HepG2 (cell line): ENCODE data around the gene MB. TPM values are rescaled to one million over a fixed set of nuclear protein-coding genes. Genes with fewer than 3 reads are reported as not detected.

ENCODE experiments used
- ATAC-seq: fragments of 200-7000 bp; cut with Tn5 transposase; 3 replicates; pipeline ENCODE4 v1.9.1; 2020; ENCODE audit warnings: mild to moderate bottlenecking, moderate library complexity
- BruUV-seq: library from RNA; stranded (reverse); fragments of 400-500 nt; replicated peaks from 2 replicates; lab custom pipeline; 2021; lab: Mats Ljungman, UMichigan
- CTCF ChIA-PET: fragments of 300-600 bp; formaldehyde crosslinking; extraction: SDS; loops from one replicate; lab custom pipeline; 2021; ENCODE audit warnings: low total read pairs, inconsistent platforms, low intra/inter-chr PET ratio; lab: Yijun Ruan, JAX
- POLR2A ChIA-PET: fragments of 350-600 bp; sonication (Branson Sonifier 250); formaldehyde crosslinking; loops from one replicate; lab custom pipeline; 2020; ENCODE audit warnings: antibody characterized with exemption, inconsistent platforms; lab: Yijun Ruan, JAX
- DNase-seq: peaks from one replicate; pipeline ENCODE4 v3.0.0-alpha.2; 2015; ENCODE audit warnings: low spot score
- FAIRE-seq: peaks from 3 replicates; lab custom pipeline; 2011; peaks lifted over from hg19 to GRCh38; lab: Jason Lieb, UNC
- H2AFZ ChIP-seq: one replicate; pipeline ENCODE4 v1.6.1; 2011; ENCODE audit warnings: low read length, inconsistent platforms
- H3K27ac ChIP-seq: fragments of 300-600 bp; 3 replicates; pipeline ENCODE4 v1.8.0; 2011; ENCODE audit warnings: mixed run types, mild to moderate bottlenecking, mixed read lengths, low read length, inconsistent platforms; ENCODE audit not compliant: insufficient read depth; ENCODE audit errors: extremely low read length
- H3K27me3 ChIP-seq, 2 experiments: fragments of 200-600 bp in 1 of 2; 2 replicates in 1 of 2; 3 replicates in 1 of 2; pipeline versions ENCODE4 v1.6.0 to v1.8.0; 2011; ENCODE audit warnings: low read length in 2 of 2, mild to moderate bottlenecking in 2 of 2, moderate library complexity in 2 of 2, inconsistent platforms in 1 of 2; ENCODE audit not compliant: insufficient read depth in 2 of 2, control insufficient read depth in 1 of 2
- H3K36me3 ChIP-seq, 2 experiments: fragments of 200-600 bp in 1 of 2; replicated peaks in 1 of 2; 2 replicates in 1 of 2; 3 replicates in 1 of 2; pipeline versions ENCODE4 v1.5.1 to v1.8.0; 2011; ENCODE audit warnings: low read length in 2 of 2, inconsistent platforms in 1 of 2; ENCODE audit not compliant: insufficient read depth in 2 of 2, control insufficient read depth in 1 of 2
- H3K4me1 ChIP-seq: 2 replicates; pipeline ENCODE4 v1.5.1; 2012; ENCODE audit warnings: low read length, inconsistent platforms; ENCODE audit not compliant: insufficient read depth
- H3K4me2 ChIP-seq: 2 replicates; pipeline ENCODE4 v1.6.0; 2011; ENCODE audit warnings: low read depth, low read length, inconsistent platforms
- H3K4me3 ChIP-seq, 3 experiments: fragments of 200-600 bp in 1 of 3; sonication (generic), shearing (Covaris generic) in 1 of 3; replicated peaks in 1 of 3; 2 replicates each; pipeline ENCODE4 v1.5.1; 2011 to 2016; ENCODE audit warnings: low read length in 3 of 3, inconsistent platforms in 2 of 3, low read depth in 2 of 3, mild to moderate bottlenecking in 2 of 3, control low read depth in 1 of 3, mixed read lengths in 1 of 3; ENCODE audit not compliant: insufficient read depth in 1 of 3
- H3K79me2 ChIP-seq: one replicate; pipeline ENCODE4 v1.6.1; 2011; ENCODE audit warnings: low read length, inconsistent platforms; ENCODE audit not compliant: insufficient read depth
- H3K9ac ChIP-seq: 2 replicates; pipeline ENCODE4 v1.6.0; 2011; ENCODE audit warnings: mild to moderate bottlenecking, low read depth, low read length, inconsistent platforms; ENCODE audit not compliant: insufficient read depth
- H3K9me3 ChIP-seq: 2 replicates; pipeline ENCODE4 v1.5.1; 2012; ENCODE audit warnings: mild to moderate bottlenecking, low read length
- H4K20me1 ChIP-seq: 2 replicates; pipeline ENCODE4 v1.6.0; 2011; ENCODE audit warnings: inconsistent platforms, mild to moderate bottlenecking, low read length, moderate library complexity; ENCODE audit not compliant: insufficient read depth
- CBX1 ChIP-seq: IDR thresholded peaks from one replicate; pipeline ENCODE4 v1.6.1; 2016; ENCODE audit warnings: antibody characterized with exemption, low read depth
- FOXA1 ChIP-seq, 2 experiments: fragments of 450-650 bp in 1 of 2; sonication (generic) in 1 of 2; formaldehyde crosslinking in 1 of 2; IDR thresholded peaks; 2 replicates each; pipeline versions ENCODE4 v1.4.0 to v1.6.1; 2016 to 2020; ENCODE audit warnings: missing genetic modification reagents in 1 of 2
- FOXK2 ChIP-seq: fragments of 450-650 bp; IDR thresholded peaks from 2 replicates; pipeline ENCODE4 v1.6.1; 2016
- HMG20A ChIP-seq: IDR thresholded peaks from 2 replicates; pipeline ENCODE4 v1.6.1; 2016; ENCODE audit warnings: borderline replicate concordance
- IKZF1 ChIP-seq: fragments of 450-650 bp; IDR thresholded peaks from 2 replicates; pipeline ENCODE4 v1.7.1; 2016
- LCORL ChIP-seq, 2 experiments: fragments of 450-650 bp in 1 of 2; sonication (generic) in 1 of 2; formaldehyde crosslinking in 1 of 2; IDR thresholded peaks; 2 replicates each; pipeline versions ENCODE4 v1.5.0 to v1.6.1; 2017 to 2020; ENCODE audit warnings: antibody characterized with exemption in 1 of 2, missing genetic modification reagents in 1 of 2
- MXD3 ChIP-seq: IDR thresholded peaks from 2 replicates; pipeline ENCODE4 v1.6.1; 2016; ENCODE audit warnings: mild to moderate bottlenecking, missing biosample characterization, missing genetic modification reagents
- PLSCR1 ChIP-seq: sonication (generic); formaldehyde crosslinking; IDR thresholded peaks from 2 replicates; pipeline ENCODE4 v1.5.0; 2020; ENCODE audit warnings: missing genetic modification reagents, mild to moderate bottlenecking, borderline replicate concordance
- SUZ12 ChIP-seq: fragments of 150-350 bp; IDR thresholded peaks from 2 replicates; pipeline ENCODE4 v1.6.1; 2014; ENCODE audit warnings: low read depth, low read length
- YY1 ChIP-seq: IDR thresholded peaks from 2 replicates; pipeline ENCODE4 v1.6.1; 2011; ENCODE audit warnings: low read length, low read depth, moderate library complexity, mild to moderate bottlenecking; ENCODE audit not compliant: insufficient read depth, insufficient replicate concordance
- ZNF264 ChIP-seq: sonication (generic); formaldehyde crosslinking; IDR thresholded peaks from 2 replicates; pipeline ENCODE4 v1.4.0; 2020; ENCODE audit warnings: missing genetic modification reagents
- ZNF282 ChIP-seq: fragments of 450-650 bp; IDR thresholded peaks from 2 replicates; pipeline ENCODE4 v1.6.1; 2018; ENCODE audit not compliant: partially characterized antibody
- ZNF773 ChIP-seq: sonication (generic); formaldehyde crosslinking; IDR thresholded peaks from 2 replicates; pipeline ENCODE4 v1.4.0; 2020; ENCODE audit warnings: missing genetic modification reagents, borderline replicate concordance
- WGBS: methylation state at CpG from one replicate; pipeline ENCODE4 v1.1.6; 2017; ENCODE audit warnings: low lambda C conversion rate; 5-methylcytosine and 5-hydroxymethylcytosine counted together
- in situ Hi-C: cut with HindIII; loops from 2 replicates; pipeline ENCODE4 v1.10.0; 2017; ENCODE audit warnings: low pct_unique_long_range_greater_than_20kb; ENCODE audit not compliant: extremely low pct_ligation_motif_present
- intact Hi-C: fragments of 100-400 bp; cut with micrococcal nuclease; formaldehyde crosslinking; loops from one replicate; pipeline ENCODE4 v1.10.0; 2022; ENCODE audit not compliant: unreplicated experiment
- polyA plus RNA-seq, 8 experiments: library from polyadenylated mRNA; depleted of rRNA in 3 of 8; stranded (reverse) in 7 of 8; unstranded in 1 of 8; fragments of >200 nt; fragmentation: Illumina TruSeq in 4 of 8; extraction: Trizol in 4 of 8; gene quantifications; 2 replicates each; pipeline versions ENCODE4 v1.2.1 to v1.2.3, GENCODE V29; 2011 to 2016; ENCODE audit warnings: low read depth in 4 of 8, missing spikeins in 1 of 8, mixed read lengths in 1 of 8; ENCODE audit not compliant: insufficient read depth in 1 of 8
- total RNA-seq, 5 experiments: library from RNA; depleted of rRNA; stranded (reverse); fragments of >200 nt; fragmentation: Illumina TruSeq; extraction: Trizol; gene quantifications; 2 replicates each; pipeline ENCODE4 v1.2.3, GENCODE V29; 2016; ENCODE audit warnings: low read depth in 1 of 5
- TF ChIP-seq, protein P1 (sequence below): sonication (generic); formaldehyde crosslinking; IDR thresholded peaks from 2 replicates; pipeline ENCODE4 v1.5.1; 2020; ENCODE audit warnings: mild to moderate bottlenecking, missing genetic modification reagents, borderline replicate concordance

MB gene
- total and polyA plus RNA-seq, 2 of the 13 experiments (the other 11 are each of a cell fraction or from before 2014, with no cell fraction given) = 0.07 TPM; not detected in 1

- no peaks in the 10 kb centered on the region for H3K36me3 ChIP-seq
- H3K4me3 ChIP-seq = no peak overlapping the region
- no TSS peak for BruUV-seq
- H3K9me3 ChIP-seq = no peaks in the 10 kb centered on the region
- no peak overlapping the region for H2AFZ ChIP-seq
- 7% methylated on average over 1 of the region's 1 CpG for WGBS
- H3K79me2 ChIP-seq = no peaks in the 10 kb centered on the region
- H3K27ac ChIP-seq = no peak overlapping the region
- H3K9ac ChIP-seq = no peak overlapping the region
- CTCF ChIA-PET = no interaction called here
- POLR2A ChIA-PET = no interaction called here
- H4K20me1 ChIP-seq = no peaks in the 10 kb centered on the region
- intact Hi-C loops = no loop called here
- TF ChIP-seq ZNF773 (CRISPR knock-in tag) (no peak), LCORL (IDR thresholded peaks at IDR 0.05) (0 out of 2 replicates have a peak, but pooled peaks have one; percentile 7), LCORL (CRISPR knock-in tag; IDR thresholded peaks at IDR 0.05) (no peak), IKZF1 (no peak), FOXA1 (IDR thresholded peaks at IDR 0.05) (peak; percentile 32; the same call in 1 of the 2 replicates), FOXA1 (CRISPR knock-in tag; IDR thresholded peaks at IDR 0.05) (no peak), PLSCR1 (CRISPR knock-in tag) (no peak)
- FAIRE-seq = no peak
- in situ Hi-C loops = no loop called here
- ATAC-seq = no peak
- H3K4me2 ChIP-seq = no peak overlapping the region
- no peak for DNase-seq
- H3K4me1 ChIP-seq = peaks cover 37% of the 10 kb centered on the region
- peaks cover 0 to 34% of the 10 kb centered on the region in 2 experiments; a peak in 2 of 5 replicates for H3K27me3 ChIP-seq
Measured at GRCh38 chr22:35618427-35619223, 1.5 kb upstream of the MB start.

DNA sequence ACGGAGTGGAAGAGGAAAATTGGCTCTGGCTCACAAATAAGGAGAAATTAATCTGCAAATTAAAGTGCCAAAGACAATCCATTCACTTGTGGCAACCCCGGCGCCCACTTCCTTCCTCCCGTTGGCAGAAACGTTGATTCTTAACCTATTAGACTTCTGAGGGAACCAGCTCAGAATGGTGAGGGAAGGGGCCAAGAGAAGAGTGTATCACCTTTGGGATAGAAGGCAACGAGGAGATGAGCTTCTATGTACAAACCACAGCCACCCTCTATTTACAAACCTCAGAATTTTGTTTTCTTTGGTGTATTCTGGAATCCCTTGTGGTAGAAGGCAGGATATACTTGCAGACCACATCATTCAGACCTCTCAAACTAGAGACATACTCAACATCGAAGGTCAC lies 1.1 kb downstream of the MB start:
- BruUV-seq = no TSS peak
- no peak overlapping the region for H3K9ac ChIP-seq

More for the DNA sequence above, 1.1 kb downstream of the MB start:
- ATAC-seq (no peak), DNase-seq (no peak), FAIRE-seq (no peak)
- Histone ChIP-seq H3K79me2 (no peaks in the 10 kb centered on the region), H4K20me1 (no peaks in the 10 kb centered on the region), H3K36me3 (no peaks in the 10 kb centered on the region), H3K9me3 (no peaks in the 10 kb centered on the region), H3K27ac (no peak overlapping the region), H2AFZ (no peak overlapping the region), H3K27me3 (peaks cover 0 to 18% of the 10 kb centered on the region in 2 experiments; a peak in 2 of 5 replicates), H3K4me2 (no peak overlapping the region), H3K4me3 (no peak overlapping the region), H3K4me1 (peaks cover 50% of the 10 kb centered on the region)
- no peak for TF ChIP-seq FOXK2
- TF ChIP-seq, protein P1, sequence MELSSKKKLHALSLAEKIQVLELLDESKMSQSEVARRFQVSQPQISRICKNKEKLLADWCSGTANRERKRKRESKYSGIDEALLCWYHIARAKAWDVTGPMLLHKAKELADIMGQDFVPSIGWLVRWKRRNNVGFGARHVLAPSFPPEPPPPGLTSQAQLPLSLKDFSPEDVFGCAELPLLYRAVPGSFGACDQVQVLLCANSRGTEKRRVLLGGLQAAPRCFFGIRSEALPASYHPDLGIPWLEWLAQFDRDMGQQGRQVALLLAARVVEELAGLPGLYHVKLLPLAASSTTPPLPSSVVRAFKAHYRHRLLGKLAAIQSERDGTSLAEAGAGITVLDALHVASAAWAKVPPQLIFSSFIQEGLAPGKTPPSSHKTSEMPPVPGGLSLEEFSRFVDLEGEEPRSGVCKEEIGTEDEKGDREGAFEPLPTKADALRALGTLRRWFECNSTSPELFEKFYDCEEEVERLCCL = no peak
- TF ChIP-seq HMG20A (CRISPR knock-in tag) = no peak
- no peak for TF ChIP-seq YY1
- no peak for TF ChIP-seq SUZ12
- no peak for TF ChIP-seq CBX1
- TF ChIP-seq MXD3 (CRISPR knock-in tag) = no peak
- TF ChIP-seq ZNF282 = no peak
- no peak for TF ChIP-seq ZNF264
- intact Hi-C loops (no loop called here), in situ Hi-C loops (no loop called here)
- ChIA-PET POLR2A (no interaction called here), CTCF (no interaction called here)
- 52% methylated on average over 7 of the region's 7 CpGs for WGBS
